Stimulated activated CD8-positive, alpha-beta memory T cell treated with anti-CD3 and anti-CD28 coated beads, Interleukin-15, amount 100 ng/mL, for 48 hours (primary cell): ENCODE data around the gene NEK7.
"Not testable (repeated sequence)": the region's sequence is repeated elsewhere in the genome, so short reads cannot be mapped to it uniquely, and the experiment has no call there.

Source experiments
- DNase-seq, 2 donors: peaks; one replicate each; pipeline ENCODE4 v3.0.0-alpha.2; 2020; ENCODE audit warnings: low read depth in 2 of 2

The NEK7 gene

GRCh38 chr1:198156745-198157240 lies at the start of gene NEK7:
Gene NEK7 (plus strand): TSS chr1:198156998. CDS start chr1:198232581, 75,583 bp downstream.
- DNase-seq = peak; percentile 56 to 57

- DNase-seq = no peak
Observed at GRCh38 chr1:198107091-198107501, 49.7 kb upstream of the NEK7 start.

DNA sequence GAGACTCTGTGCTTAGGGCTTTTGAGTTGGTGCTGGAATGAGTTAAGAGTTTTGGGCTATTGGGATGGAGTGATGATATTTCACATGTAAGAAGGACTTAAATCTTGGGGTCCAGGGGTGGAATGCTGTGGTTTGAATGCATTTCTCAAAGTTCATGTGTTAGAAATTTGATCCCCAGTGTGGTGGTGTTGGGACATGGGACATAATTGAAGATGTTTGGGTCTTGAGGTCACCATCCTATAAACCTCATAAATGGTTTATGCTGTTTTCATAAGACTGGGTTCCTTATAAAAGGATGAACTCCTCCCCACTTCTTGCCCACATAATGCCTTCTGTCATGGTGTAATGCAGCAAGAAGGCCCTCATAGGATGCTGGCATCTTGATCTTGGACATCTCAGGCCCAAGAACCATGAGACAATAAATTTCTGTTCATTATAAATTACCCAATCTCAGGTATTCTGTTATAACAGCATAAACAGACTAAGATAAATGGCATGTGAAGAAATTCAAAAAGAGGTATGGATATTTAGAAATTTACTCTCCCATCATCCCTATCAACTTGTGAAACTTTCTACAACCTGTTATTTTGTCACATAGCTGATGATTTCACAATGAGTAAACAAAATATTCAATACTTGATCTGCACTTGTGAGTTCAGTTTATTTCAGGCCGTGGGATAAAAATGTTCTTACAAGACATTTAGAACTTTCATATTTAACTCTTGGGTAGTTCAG lies 48.0 kb upstream of the NEK7 start:
- no peak for DNase-seq

DNA sequence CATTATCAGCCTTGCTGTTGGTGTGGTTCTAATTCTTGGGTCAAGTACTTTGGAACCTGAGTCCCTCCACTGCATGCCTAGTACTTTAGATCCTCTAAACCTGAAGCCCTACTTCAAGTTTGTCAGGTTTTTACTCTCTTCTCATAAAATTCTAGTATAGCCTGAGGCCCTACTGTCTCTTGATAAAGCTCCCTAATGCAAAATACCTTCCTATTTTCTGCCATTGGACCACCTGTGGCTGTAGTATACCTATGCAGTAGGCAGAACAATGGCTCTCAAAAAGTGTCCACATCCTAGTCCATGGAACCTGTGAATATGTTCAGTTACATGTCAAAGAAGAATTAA lies 47.5 kb upstream of the NEK7 start:
- no peak for DNase-seq

- DNase-seq = no peak
Observed at GRCh38 chr1:198113342-198113750, 43.5 kb upstream of the NEK7 start.

GRCh38 chr1:198116069-198116468 lies 40.7 kb upstream of the NEK7 start:
- no peak for DNase-seq

GRCh38 chr1:198116469-198116868 lies 40.3 kb upstream of the NEK7 start:
- DNase-seq = no peak

DNA sequence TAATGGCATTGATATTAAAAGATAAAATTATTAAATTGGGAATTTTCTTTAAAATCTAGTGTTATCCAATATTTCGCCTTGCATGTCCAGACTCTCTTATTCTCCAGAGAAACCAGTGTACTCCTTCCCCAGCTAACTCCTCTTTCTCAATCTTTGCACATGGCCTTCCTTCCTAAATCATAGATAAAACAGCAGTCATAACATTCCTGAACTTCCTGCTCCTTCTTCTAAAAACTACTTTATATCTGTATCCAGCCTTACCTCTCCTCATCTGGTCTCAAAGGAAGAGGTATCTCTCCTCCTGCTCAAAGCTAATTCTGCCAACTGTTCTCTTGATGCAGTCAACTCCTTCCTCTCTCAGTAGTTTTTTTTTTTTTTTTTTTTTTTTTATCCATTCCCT lies 39.5 kb upstream of the NEK7 start:
- DNase-seq = no peak

GRCh38 chr1:198118134-198118533 lies 38.7 kb upstream of the NEK7 start:
- no peak for DNase-seq

- DNase-seq = no peak
Observed at GRCh38 chr1:198119906-198120305, 36.9 kb upstream of the NEK7 start.

DNA sequence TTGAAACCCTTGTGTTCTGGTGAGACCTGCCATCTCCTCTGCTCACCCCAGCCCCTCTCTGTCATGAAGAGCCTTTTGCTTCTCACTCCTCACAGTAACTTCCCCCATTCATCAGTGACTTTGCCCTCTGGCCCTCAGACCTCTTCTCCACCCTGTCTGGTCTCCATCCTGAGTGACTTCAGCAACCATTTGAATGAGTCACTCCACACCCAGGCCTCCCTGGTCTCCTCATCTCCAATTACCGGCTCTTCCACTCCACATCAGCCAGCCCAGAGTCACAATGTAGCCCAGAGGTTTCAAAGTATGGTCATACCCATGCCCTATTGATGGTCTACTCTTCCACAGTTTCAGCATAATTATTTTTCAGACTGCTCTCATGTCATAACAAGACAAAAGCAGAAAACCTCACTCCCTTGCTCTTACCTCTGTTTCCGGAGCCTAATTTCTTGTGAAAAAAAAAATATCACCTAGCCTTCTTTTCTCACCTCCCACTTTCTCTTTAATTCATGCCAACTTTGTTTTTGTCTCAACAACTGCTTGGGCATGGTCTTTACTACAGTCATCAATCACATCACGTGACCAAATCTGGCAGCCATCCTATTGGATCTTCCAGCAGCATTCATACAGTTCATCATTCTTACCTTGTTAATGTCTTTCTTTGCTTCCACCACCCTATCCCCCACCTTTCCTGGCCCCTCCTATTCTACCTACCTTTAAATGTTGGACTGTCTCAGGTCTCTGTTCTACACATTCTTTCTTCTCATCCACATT lies 35.6 kb upstream of the NEK7 start:
- DNase-seq = no peak

- DNase-seq = no peak
Observed at GRCh38 chr1:198122693-198123092, 34.1 kb upstream of the NEK7 start.

DNA sequence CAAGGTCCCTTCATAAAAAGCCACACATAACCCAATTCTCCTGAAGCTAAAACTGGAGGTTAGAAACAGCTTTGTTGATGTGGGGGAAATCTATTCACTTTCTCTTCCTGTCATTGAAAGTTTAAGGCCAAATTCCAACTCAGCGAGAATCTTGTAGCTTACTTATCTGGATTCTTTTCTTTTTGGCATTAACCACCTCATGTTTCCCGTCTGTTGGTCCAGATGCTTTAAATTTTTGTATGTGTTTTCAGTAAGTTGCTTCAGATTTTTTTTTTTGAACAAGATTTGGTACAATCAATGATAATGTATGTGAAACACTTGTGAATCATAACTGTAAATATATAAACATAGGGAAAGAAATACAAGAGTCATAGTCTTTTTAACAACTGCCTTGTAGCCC lies 33.7 kb upstream of the NEK7 start:
- DNase-seq = no peak

DNA sequence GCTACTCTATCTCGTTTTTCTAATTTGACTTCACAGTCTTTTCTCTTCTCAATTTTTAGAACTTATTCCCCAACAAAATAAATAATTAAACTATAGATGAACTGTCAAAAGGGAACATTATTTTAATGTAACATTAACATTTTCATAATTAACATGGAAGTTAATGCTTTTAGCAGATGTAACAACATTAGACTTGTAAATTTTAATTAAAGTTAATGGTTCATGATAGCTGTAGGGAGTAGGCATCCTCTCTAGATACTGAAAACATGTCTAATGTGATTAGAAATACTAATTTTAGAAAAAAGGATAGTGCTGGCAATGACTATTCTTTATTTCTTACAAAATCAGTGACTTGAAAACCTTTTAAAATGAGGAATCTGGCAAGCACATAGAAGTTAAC lies 32.1 kb upstream of the NEK7 start:
- no peak for DNase-seq

DNA sequence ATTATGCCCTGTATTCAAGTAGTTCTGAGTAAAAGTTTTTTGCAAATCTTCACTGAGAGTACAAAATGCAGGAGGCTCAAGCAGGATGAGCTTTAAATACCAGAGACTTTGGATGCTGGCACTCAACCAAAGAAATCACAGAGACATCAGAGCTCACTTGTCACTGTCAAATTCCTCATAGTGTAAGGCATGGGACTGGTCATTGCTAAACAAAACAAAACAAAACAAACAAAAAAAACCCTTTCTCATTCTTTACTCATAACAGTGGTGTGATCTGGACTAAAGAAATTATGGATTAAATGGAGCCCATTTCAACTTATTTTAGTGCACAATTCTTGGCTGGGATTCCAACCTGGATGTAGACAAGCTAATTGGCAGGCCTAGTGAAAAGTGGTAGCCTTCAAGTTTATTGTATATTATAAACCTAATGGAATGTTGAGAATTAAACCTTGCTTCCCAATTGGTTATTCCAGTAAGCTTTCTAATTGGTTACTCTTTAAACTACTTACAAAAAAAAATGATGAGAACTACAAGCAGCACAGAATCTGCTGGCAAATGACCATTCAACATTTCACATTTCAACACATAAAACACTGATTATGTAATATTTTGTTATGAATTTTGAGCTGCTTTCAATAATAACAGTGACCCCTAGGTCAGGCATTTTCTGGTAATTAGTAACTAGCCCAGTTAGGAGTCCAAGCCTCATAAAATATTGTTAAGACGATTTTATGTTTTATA lies 30.6 kb upstream of the NEK7 start:
- no peak for DNase-seq

DNA sequence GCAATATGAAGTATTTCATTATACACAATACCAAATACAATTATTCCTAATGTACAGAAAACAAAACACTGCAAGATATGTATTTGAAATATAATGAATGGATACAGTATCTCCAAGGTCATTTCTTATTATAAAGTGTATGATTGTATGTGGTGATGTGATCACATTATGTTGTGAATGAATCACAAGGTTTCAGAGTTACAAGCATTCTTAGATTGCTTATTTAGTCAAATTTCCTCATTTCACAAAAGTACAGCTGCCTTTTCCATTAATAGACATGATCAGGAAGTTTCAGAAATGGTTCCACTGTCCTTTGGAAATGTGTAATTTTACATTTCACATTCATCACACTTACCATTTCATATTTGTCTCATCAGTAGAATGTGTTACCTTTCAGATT lies 28.3 kb upstream of the NEK7 start:
- no peak for DNase-seq

DNA sequence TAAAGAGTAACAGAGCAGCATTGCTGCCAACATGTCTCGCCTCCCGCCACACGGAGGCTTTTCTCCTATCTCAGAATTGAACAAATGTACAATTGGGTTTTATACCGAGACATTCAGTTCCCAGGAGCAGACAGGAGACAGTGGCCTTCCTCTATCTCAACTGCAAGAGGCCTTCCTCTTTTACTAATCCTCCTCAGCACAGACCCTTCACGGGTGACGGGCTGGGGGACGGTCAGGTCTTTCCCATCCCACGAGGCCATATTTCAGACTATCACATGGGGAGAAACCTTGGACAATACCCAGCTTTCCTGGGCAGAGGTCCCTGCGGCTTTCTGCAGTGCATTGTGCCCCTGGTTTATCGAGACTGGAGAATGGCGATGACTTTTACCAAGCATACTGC lies 26.7 kb upstream of the NEK7 start:
- not testable (repeated sequence) for DNase-seq

GRCh38 chr1:198132060-198132781 lies 24.6 kb upstream of the NEK7 start:
- DNase-seq = no peak

GRCh38 chr1:198134252-198134651 lies 22.5 kb upstream of the NEK7 start:
- DNase-seq = no peak

- DNase-seq = no peak
Observed at GRCh38 chr1:198135366-198135765, 21.4 kb upstream of the NEK7 start.

GRCh38 chr1:198141668-198142351 lies 15.0 kb upstream of the NEK7 start:
- no peak for DNase-seq
